Measurements from ENCODE around the gene ZBTB32.

GRCh38 chr19:35666251-35666913 is 38.0 kb upstream of the ZBTB32 start, which contains the start of gene UPK1A:
- TF ChIP-seq CTCF (conservative IDR thresholded peaks at IDR 0.05 in 1 of 2, IDR thresholded peaks at IDR 0.05 in 1 of 2; ENCODE audit: extremely low read depth in 1 of 2, insufficient read depth in 1 of 2, low read depth in 1 of 2, low read length in 2 of 2) (no peak), EZH2 (IDR thresholded peaks at IDR 0.05; ENCODE audit: borderline replicate concordance, low read length) (no peak)

Data from mammary epithelial cell (primary cell).